PC-3 (cell line): ENCODE results near the gene AUH. TPM values are rescaled to one million over a fixed set of nuclear protein-coding genes. Genes with fewer than 3 reads are reported as not detected.

Experiments
- ATAC-seq: fragments of 200-7000 bp; cut with Tn5 transposase; 2 replicates; pipeline ENCODE4 v1.9.1; 2020; ENCODE audit warnings: mild to moderate bottlenecking, moderate library complexity
- BruUV-seq: library from RNA; stranded (reverse); fragments of 400-500 nt; replicated peaks from 2 replicates; lab custom pipeline; 2021; lab: Mats Ljungman, UMichigan
- CTCF ChIA-PET: fragments of 300-600 bp; sonication (Branson Sonifier 250); formaldehyde crosslinking; loops from one replicate; lab custom pipeline; 2022; ENCODE audit warnings: antibody characterized with exemption; lab: Charles Lee
- POLR2A ChIA-PET: fragments of 300-600 bp; sonication (Branson Sonifier 250); formaldehyde crosslinking; loops from one replicate; lab custom pipeline; 2022; ENCODE audit warnings: antibody characterized with exemption; ENCODE audit not compliant: unreplicated experiment; lab: Charles Lee
- DNase-seq: peaks from one replicate; pipeline ENCODE4 v3.0.0-alpha.2; 2015
- H2AFZ ChIP-seq: fragments of 300-600 bp; sonication (generic); 2 replicates; pipeline ENCODE4 v1.6.0; 2016; ENCODE audit warnings: antibody characterized with exemption, low read length
- H3F3A ChIP-seq: fragments of 300-600 bp; sonication (generic); one replicate; pipeline ENCODE4 v1.6.0; 2017; ENCODE audit warnings: antibody characterized with exemption, low read length, control low read depth, mild to moderate bottlenecking; ENCODE audit not compliant: unreplicated experiment
- H3K27ac ChIP-seq: fragments of 300-600 bp; sonication (generic); 2 replicates; pipeline ENCODE4 v1.5.1; 2016; ENCODE audit warnings: mild to moderate bottlenecking, low read length
- H3K27me3 ChIP-seq: fragments of 300-600 bp; sonication (generic); 2 replicates; pipeline ENCODE4 v1.6.1; 2016; ENCODE audit warnings: low read length, mixed read lengths
- H3K36me3 ChIP-seq: fragments of 300-600 bp; sonication (generic); 2 replicates; pipeline ENCODE4 v1.6.1; 2016; ENCODE audit warnings: low read depth, mixed run types, low read length, mixed read lengths
- H3K4me1 ChIP-seq: fragments of 300-600 bp; sonication (generic); 2 replicates; pipeline ENCODE4 v1.5.1; 2016; ENCODE audit warnings: low read length; ENCODE audit not compliant: insufficient read depth
- H3K4me2 ChIP-seq: fragments of 300-600 bp; sonication (generic); 2 replicates; pipeline ENCODE4 v1.6.0; 2016; ENCODE audit warnings: low read length
- H3K4me3 ChIP-seq: fragments of 300-600 bp; sonication (generic); 2 replicates; pipeline ENCODE4 v1.5.1; 2016; ENCODE audit warnings: mild to moderate bottlenecking, low read length, mixed read lengths
- H3K79me2 ChIP-seq: fragments of 300-600 bp; sonication (generic); 2 replicates; pipeline ENCODE4 v1.6.1; 2017; ENCODE audit warnings: low read length, mixed read lengths
- H3K9ac ChIP-seq: fragments of 300-600 bp; sonication (generic); 2 replicates; pipeline ENCODE4 v1.6.0; 2016; ENCODE audit warnings: mild to moderate bottlenecking, low read length
- H3K9me2 ChIP-seq: fragments of 300-600 bp; sonication (generic); replicated peaks from 2 replicates; pipeline ENCODE4 v1.6.1; 2016; ENCODE audit warnings: mixed run types, low read length, mixed read lengths
- H3K9me3 ChIP-seq: fragments of 300-600 bp; sonication (generic); 2 replicates; pipeline ENCODE4 v1.6.1; 2016; ENCODE audit warnings: low read length, mixed read lengths
- H4K20me1 ChIP-seq: fragments of 300-600 bp; sonication (generic); 2 replicates; pipeline ENCODE4 v1.6.1; 2016; ENCODE audit warnings: low read length, mixed read lengths
- CTCF ChIP-seq: fragments of 300-600 bp; sonication (generic); conservative IDR thresholded peaks from 2 replicates; pipeline ENCODE4 v1.5.1; 2017; ENCODE audit warnings: antibody characterized with exemption, low read depth, mild to moderate bottlenecking, low read length
- EZH2 ChIP-seq: fragments of 300-600 bp; sonication (generic); IDR thresholded peaks from one replicate; pipeline ENCODE4 v1.6.1; 2017; ENCODE audit warnings: antibody characterized with exemption, mild to moderate bottlenecking, low read length; ENCODE audit not compliant: unreplicated experiment
- EZH2phosphoT487 ChIP-seq: fragments of 300-600 bp; sonication (generic); IDR thresholded peaks from 2 replicates; pipeline ENCODE4 v1.6.1; 2018; ENCODE audit warnings: mild to moderate bottlenecking, antibody characterized with exemption, low read length, borderline replicate concordance
- intact Hi-C: fragments of 100-400 bp; cut with micrococcal nuclease; formaldehyde crosslinking; loops from 2 replicates; pipeline ENCODE4 v1.9.0; 2023
- total RNA-seq: library from RNA; depleted of rRNA; stranded (reverse); fragments of >200 nt; gene quantifications from 2 replicates; pipeline ENCODE4 v1.2.3, GENCODE V29; 2014

The AUH gene
- total RNA-seq, 1 experiment from 2014 or later: 30.4 TPM

GRCh38 chr9:91341749-91342148 lies 20.0 kb downstream of the AUH start:
- H3F3A ChIP-seq: no peaks in the 10 kb centered on the region
- ChIA-PET CTCF (no interaction called here), POLR2A (interaction anchor here (0.5 kb wide), 1 partner anchor 16 kb away, joined by 5 read pairs; no protein-coding TSS in a partner anchor)
- DNase-seq (no peak), ATAC-seq (no peak)
- no peak overlapping the region for H3K4me2 ChIP-seq
- H3K27ac ChIP-seq: peak overlapping the region; percentile 80
- H4K20me1 ChIP-seq: no peaks in the 10 kb centered on the region
- H3K4me1 ChIP-seq: peaks cover 20% of the 10 kb centered on the region
- no TSS peak for BruUV-seq
- no peaks in the 10 kb centered on the region for H3K9me3 ChIP-seq
- peak overlapping the region; percentile 54 for H3K9ac ChIP-seq
- H3K36me3 ChIP-seq: peaks cover 10% of the 10 kb centered on the region
- intact Hi-C loops: loop anchor here (10.0 kb wide), 1 partner anchor 347 kb away; no protein-coding TSS in a partner anchor
- no peak for TF ChIP-seq EZH2
- H2AFZ ChIP-seq: no peak overlapping the region
- H3K27me3 ChIP-seq: no peaks in the 10 kb centered on the region
- no peaks in the 10 kb centered on the region for H3K9me2 ChIP-seq
- H3K79me2 ChIP-seq: peaks cover 4% of the 10 kb centered on the region; the same call in 1 of the 2 replicates
- H3K4me3 ChIP-seq: no peak overlapping the region

- ChIA-PET CTCF (no interaction called here), POLR2A (no interaction called here)
- no peak for TF ChIP-seq EZH2
- TF ChIP-seq EZH2phosphoT487: no peak
- TF ChIP-seq CTCF: no peak; the same call in 1 of the 2 replicates
- no peak overlapping the region for H3K27ac ChIP-seq
- no peak overlapping the region for H3K9ac ChIP-seq
- peaks cover 4% of the 10 kb centered on the region; the same call in 1 of the 2 replicates for H3K79me2 ChIP-seq
- no peak overlapping the region for H3K4me2 ChIP-seq
- no peaks in the 10 kb centered on the region for H3K27me3 ChIP-seq
- no peaks in the 10 kb centered on the region for H3F3A ChIP-seq
- no peak overlapping the region for H2AFZ ChIP-seq
- no peaks in the 10 kb centered on the region for H4K20me1 ChIP-seq
- H3K4me3 ChIP-seq: no peak overlapping the region
- ATAC-seq: no peak
- intact Hi-C loops: loop anchor here (10.0 kb wide), 1 partner anchor 347 kb away; no protein-coding TSS in a partner anchor
- H3K9me3 ChIP-seq: no peaks in the 10 kb centered on the region
- no peak for DNase-seq
- H3K4me1 ChIP-seq: peaks cover 16% of the 10 kb centered on the region
- H3K36me3 ChIP-seq: peaks cover 10% of the 10 kb centered on the region
- BruUV-seq: no TSS peak
- no peaks in the 10 kb centered on the region for H3K9me2 ChIP-seq
Observed at GRCh38 chr9:91341258-91341746, 20.4 kb downstream of the AUH start.

- intact Hi-C loops: loop anchor here (10.0 kb wide), 1 partner anchor 346 kb away; no protein-coding TSS in a partner anchor
- ChIA-PET POLR2A (no interaction called here), CTCF (no interaction called here)
- DNase-seq (no peak), ATAC-seq (no peak)
- H3F3A ChIP-seq: no peaks in the 10 kb centered on the region
- H2AFZ ChIP-seq: no peak overlapping the region
- H3K27ac ChIP-seq: no peak overlapping the region
- no peaks in the 10 kb centered on the region for H3K27me3 ChIP-seq
- H3K4me1 ChIP-seq: peaks cover 14% of the 10 kb centered on the region
- no peak overlapping the region for H3K4me3 ChIP-seq
- no peak overlapping the region for H3K4me2 ChIP-seq
- peaks cover 10% of the 10 kb centered on the region for H3K36me3 ChIP-seq
- 0 out of 2 replicates have a peak, but pooled peaks cover 4% of the 10 kb centered on the region for H3K79me2 ChIP-seq
- TF ChIP-seq EZH2: no peak
- TF ChIP-seq EZH2phosphoT487: no peak
- no peak for TF ChIP-seq CTCF
- BruUV-seq: no TSS peak
- no peaks in the 10 kb centered on the region for H3K9me3 ChIP-seq
- H3K9ac ChIP-seq: no peak overlapping the region
- H4K20me1 ChIP-seq: no peaks in the 10 kb centered on the region
- H3K9me2 ChIP-seq: no peaks in the 10 kb centered on the region
Observed at GRCh38 chr9:91340395-91340967, 21.2 kb downstream of the AUH start.
